BE2C (cell line): ENCODE data around the gene MEIOSIN.
A peak's percentile ranks its signal among the peaks of the same experiment; 100 is the strongest.

Experiments used
- DNase-seq: peaks from one replicate; pipeline ENCODE4 v3.0.0-alpha.2; 2020
- H3K27me3 ChIP-seq: fragments of 250-450 bp; sonication (Bioruptor Pico); 2 replicates; pipeline ENCODE4 v1.5.1; 2020; ENCODE audit warnings: mild to moderate bottlenecking
- H3K36me3 ChIP-seq: fragments of 250-450 bp; sonication (Bioruptor Pico); 2 replicates; pipeline ENCODE4 v1.5.1; 2020; ENCODE audit warnings: mild to moderate bottlenecking
- H3K4me1 ChIP-seq: fragments of 250-450 bp; sonication (Bioruptor Pico); 2 replicates; pipeline ENCODE4 v1.5.1; 2020
- H3K4me3 ChIP-seq: 2 replicates; pipeline ENCODE4 v1.5.1; 2011; ENCODE audit warnings: low read depth, low read length
- H3K9me3 ChIP-seq: fragments of 250-450 bp; sonication (Bioruptor Pico); 2 replicates; pipeline ENCODE4 v1.5.1; 2020
- TF ChIP-seq, protein P1 (sequence below): IDR thresholded peaks from 2 replicates; pipeline ENCODE4 v1.5.1; 2012; ENCODE audit warnings: mild to moderate bottlenecking, low read depth, low read length

The MEIOSIN gene

GRCh38 chr19:45768984-45769782, 35.9 kb downstream of the MEIOSIN start, which contains the start of gene SIX5:
SIX5 (minus strand) TSS chr19:45769252; CDS start chr19:45768844, 408 bp downstream.
- peak; percentile 99 for DNase-seq
- TF ChIP-seq, protein P1, sequence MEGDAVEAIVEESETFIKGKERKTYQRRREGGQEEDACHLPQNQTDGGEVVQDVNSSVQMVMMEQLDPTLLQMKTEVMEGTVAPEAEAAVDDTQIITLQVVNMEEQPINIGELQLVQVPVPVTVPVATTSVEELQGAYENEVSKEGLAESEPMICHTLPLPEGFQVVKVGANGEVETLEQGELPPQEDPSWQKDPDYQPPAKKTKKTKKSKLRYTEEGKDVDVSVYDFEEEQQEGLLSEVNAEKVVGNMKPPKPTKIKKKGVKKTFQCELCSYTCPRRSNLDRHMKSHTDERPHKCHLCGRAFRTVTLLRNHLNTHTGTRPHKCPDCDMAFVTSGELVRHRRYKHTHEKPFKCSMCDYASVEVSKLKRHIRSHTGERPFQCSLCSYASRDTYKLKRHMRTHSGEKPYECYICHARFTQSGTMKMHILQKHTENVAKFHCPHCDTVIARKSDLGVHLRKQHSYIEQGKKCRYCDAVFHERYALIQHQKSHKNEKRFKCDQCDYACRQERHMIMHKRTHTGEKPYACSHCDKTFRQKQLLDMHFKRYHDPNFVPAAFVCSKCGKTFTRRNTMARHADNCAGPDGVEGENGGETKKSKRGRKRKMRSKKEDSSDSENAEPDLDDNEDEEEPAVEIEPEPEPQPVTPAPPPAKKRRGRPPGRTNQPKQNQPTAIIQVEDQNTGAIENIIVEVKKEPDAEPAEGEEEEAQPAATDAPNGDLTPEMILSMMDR = no peak
- Histone ChIP-seq H3K4me1 (peaks cover 8% of the 10 kb centered on the region), H3K27me3 (peaks cover 22% of the 10 kb centered on the region), H3K9me3 (no peaks in the 10 kb centered on the region), H3K36me3 (no peaks in the 10 kb centered on the region), H3K4me3 (peak within 1 kb of the TSS; percentile 70)

DNA sequence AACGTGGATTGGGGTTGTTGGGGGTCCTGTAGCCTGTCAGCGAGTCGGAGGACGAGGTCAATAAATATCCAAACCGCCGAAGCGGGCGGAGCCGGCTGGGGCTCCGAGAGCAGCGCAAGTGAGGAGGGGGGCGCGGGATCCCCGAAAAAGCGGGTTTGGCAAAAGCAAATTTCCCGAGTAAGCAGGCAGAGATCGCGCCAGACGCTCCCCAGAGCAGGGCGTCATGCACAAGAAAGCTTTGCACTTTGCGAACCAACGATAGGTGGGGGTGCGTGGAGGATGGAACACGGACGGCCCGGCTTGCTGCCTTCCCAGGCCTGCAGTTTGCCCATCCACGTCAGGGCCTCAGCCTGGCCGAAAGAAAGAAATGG, 36.6 kb downstream of the MEIOSIN start:
- H3K36me3 ChIP-seq = no peaks in the 10 kb centered on the region
- H3K4me1 ChIP-seq = peaks cover 8% of the 10 kb centered on the region
- H3K9me3 ChIP-seq = no peaks in the 10 kb centered on the region
- TF ChIP-seq, protein P1 = no peak
- no peak for DNase-seq
- H3K27me3 ChIP-seq = peaks cover 22% of the 10 kb centered on the region
- peak overlapping the region; percentile 66 for H3K4me3 ChIP-seq

DNA sequence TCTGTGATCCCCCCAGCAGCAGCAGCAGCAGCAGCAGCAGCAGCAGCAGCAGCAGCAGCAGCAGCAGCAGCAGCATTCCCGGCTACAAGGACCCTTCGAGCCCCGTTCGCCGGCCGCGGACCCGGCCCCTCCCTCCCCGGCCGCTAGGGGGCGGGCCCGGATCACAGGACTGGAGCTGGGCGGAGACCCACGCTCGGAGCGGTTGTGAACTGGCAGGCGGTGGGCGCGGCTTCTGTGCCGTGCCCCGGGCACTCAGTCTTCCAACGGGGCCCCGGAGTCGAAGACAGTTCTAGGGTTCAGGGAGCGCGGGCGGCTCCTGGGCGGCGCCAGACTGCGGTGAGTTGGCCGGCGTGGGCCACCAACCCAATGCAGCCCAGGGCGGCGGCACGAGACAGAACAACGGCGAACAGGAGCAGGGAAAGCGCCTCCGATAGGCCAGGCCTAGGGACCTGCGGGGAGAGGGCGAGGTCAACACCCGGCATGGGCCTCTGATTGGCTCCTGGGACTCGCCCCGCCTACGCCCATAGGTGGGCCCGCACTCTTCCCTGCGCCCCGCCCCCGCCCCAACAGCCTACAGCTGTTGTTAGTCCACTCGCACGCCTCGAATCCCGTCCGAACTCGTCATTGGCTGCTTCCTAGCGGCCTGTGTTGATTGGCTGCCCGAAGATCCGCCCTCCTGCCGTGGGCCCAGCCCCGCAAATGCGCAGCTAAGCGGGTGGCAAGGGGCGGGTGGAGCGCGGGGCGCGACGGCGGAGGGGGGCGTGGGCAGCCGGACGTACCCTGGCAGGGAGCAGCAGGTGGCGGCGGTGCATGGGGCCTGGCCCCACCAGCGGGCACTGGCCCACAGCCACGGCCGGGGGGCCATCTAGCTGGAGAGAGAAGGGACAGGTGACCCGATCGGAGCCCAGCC, 37.2 kb downstream of the MEIOSIN start:
- DNase-seq = peak; percentile 99
- Histone ChIP-seq H3K4me3 (peak overlapping the region; percentile 66), H3K36me3 (no peaks in the 10 kb centered on the region), H3K4me1 (peaks cover 8% of the 10 kb centered on the region), H3K27me3 (peaks cover 22% of the 10 kb centered on the region), H3K9me3 (no peaks in the 10 kb centered on the region)
- TF ChIP-seq, protein P1 = peak; percentile 80

DNA sequence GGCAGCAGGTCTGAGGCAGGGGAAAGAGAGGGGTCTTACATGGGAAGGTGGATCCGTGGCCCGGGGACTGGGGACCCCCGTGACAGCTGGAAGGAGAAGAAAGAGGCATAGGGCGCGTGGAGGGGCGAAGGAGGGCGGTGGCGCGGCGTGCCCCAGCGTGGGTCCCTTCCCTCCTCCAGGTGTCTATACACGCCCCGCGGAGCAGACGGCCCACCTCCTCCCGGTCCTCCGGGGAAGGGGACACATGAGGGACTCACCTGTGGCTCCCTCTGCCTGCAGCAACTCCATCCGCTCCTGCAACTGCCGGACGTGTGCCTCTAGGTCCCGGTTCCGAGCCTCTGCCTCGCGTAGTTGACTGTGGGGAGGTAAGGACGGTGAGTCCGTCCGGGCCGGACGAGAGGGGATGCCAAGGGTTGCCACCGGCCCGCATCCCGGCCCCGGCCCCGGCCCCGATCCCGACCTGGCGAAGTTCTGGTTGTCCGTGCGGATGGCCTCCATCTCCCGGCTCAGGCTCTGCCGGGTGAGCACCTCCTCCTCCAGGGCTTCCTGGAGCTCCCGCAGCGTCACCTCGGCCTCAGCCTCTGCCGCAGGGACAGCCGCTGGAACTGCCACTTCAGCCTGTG, 38.2 kb downstream of the MEIOSIN start:
- Histone ChIP-seq H3K4me1 (peaks cover 8% of the 10 kb centered on the region), H3K36me3 (no peaks in the 10 kb centered on the region), H3K4me3 (no peak overlapping the region; the same call in 1 of the 2 replicates), H3K9me3 (no peaks in the 10 kb centered on the region), H3K27me3 (peaks cover 20% of the 10 kb centered on the region)
- DNase-seq = no peak
- TF ChIP-seq, protein P1 = no peak

DNA sequence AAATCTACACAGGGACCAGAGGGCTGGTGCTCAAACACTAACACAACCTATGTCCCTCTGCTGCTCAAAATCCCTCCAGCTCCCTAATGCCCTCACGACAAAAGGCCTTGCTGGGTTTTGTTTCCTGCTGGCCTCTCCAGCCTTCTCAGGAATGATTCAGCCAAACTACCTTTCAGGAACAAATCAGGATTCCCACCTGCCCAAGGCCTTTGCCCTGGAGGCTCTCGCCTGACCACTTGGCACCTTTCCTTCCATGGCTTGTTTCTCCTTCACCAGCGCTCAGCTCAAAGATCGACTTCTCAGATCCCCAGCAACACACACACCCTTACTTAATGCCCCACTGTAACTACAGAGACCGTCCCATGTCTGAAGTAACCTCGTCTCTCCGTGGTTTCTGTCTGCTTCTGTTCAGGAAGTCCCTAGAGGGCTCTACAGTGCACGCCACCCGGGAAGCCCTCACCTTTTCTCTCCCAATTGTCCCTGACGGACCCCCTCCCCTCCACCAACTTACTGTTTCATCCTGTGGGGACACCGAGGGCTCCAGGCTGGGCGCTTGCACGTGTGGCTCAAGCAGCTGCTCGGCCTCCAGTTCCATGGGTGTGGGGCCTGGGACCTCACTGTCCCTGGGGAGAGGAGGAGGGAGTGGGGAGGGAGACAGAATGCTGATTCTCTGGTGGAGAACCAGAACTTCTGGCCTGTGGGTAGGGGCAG, 39.0 kb downstream of the MEIOSIN start:
- Histone ChIP-seq H3K36me3 (peaks cover 4% of the 10 kb centered on the region), H3K27me3 (peaks cover 11% of the 10 kb centered on the region), H3K9me3 (no peaks in the 10 kb centered on the region), H3K4me1 (peaks cover 8% of the 10 kb centered on the region), H3K4me3 (no peak overlapping the region)
- TF ChIP-seq, protein P1 = no peak
- no peak for DNase-seq
